Esophagus squamous epithelium (tissue), 4 donors: ENCODE results near the gene ALX3.

Experiments used
- CTCF ChIP-seq, 6 experiments: fragments of 450-650 bp in 4 of 6; fragments of 200-600 bp in 2 of 6; sonication (generic) in 2 of 6; IDR thresholded peaks; one replicate each; pipeline ENCODE4 v1.5.1; 2016 to 2019; ENCODE audit warnings: antibody characterized with exemption in 6 of 6, mild to moderate bottlenecking in 4 of 6, moderate library complexity in 4 of 6
- POLR2A ChIP-seq, 4 donors: fragments of 450-650 bp; IDR thresholded peaks; one replicate each; pipeline ENCODE4 v1.6.1; 2017; ENCODE audit warnings: antibody characterized with exemption in 4 of 4, mild to moderate bottlenecking in 4 of 4, moderate library complexity in 3 of 4

GRCh38 chr1:110017792-110018191 lies 52.7 kb downstream of the ALX3 start:
- no peak for TF ChIP-seq POLR2A (IDR thresholded peaks at IDR 0.05)
- no peak for TF ChIP-seq CTCF (IDR thresholded peaks at IDR 0.05)
